GM21390 (cell line): ENCODE measurements around the gene TRIM21.
"Not testable (repeated sequence)": the region's sequence is repeated elsewhere in the genome, so short reads cannot be mapped to it uniquely, and the experiment has no call there.

ENCODE experiments used
- ATAC-seq: cut with Tn5 transposase; IDR thresholded peaks from one replicate; pipeline ENCODE4 v1.9.1; 2021; ENCODE audit not compliant: unreplicated experiment

Gene TRIM21

GRCh38 chr11:4393209-4393857 lies at the start of gene TRIM21:
TSS of gene TRIM21 (minus strand) at chr11:4393702. CDS start at chr11:4390409, 3,293 bp downstream.
- ATAC-seq = peak; percentile 100

GRCh38 chr11:4441515-4441914 lies 48.0 kb upstream of the TRIM21 start:
- no peak for ATAC-seq

GRCh38 chr11:4436411-4436810 lies 42.9 kb upstream of the TRIM21 start:
- no peak for ATAC-seq

- no peak for ATAC-seq
Measured at GRCh38 chr11:4433856-4434255, 40.4 kb upstream of the TRIM21 start.

- ATAC-seq = no peak
Measured at GRCh38 chr11:4430051-4430450, 36.5 kb upstream of the TRIM21 start.

GRCh38 chr11:4418403-4418802 lies 24.9 kb upstream of the TRIM21 start:
- ATAC-seq = no peak

GRCh38 chr11:4416816-4417215 lies 23.3 kb upstream of the TRIM21 start:
- ATAC-seq = no peak

- no peak for ATAC-seq
Measured at GRCh38 chr11:4416306-4416705, 22.8 kb upstream of the TRIM21 start.

- not testable (repeated sequence) for ATAC-seq
Measured at GRCh38 chr11:4406206-4406605, 12.7 kb upstream of the TRIM21 start.

- peak; percentile 14 for ATAC-seq
Measured at GRCh38 chr11:4393858-4394223, 339 bp upstream of the TRIM21 start.

GRCh38 chr11:4388221-4388620 lies 5.3 kb downstream of the TRIM21 start:
- no peak for ATAC-seq

GRCh38 chr11:4385978-4386740 lies 7.3 kb downstream of the TRIM21 start:
- no peak for ATAC-seq

- no peak for ATAC-seq
Measured at GRCh38 chr11:4381901-4382300, 11.6 kb downstream of the TRIM21 start.

GRCh38 chr11:4375431-4376140 lies 17.9 kb downstream of the TRIM21 start:
- no peak for ATAC-seq

- no peak for ATAC-seq
Measured at GRCh38 chr11:4370166-4370565, 23.3 kb downstream of the TRIM21 start.

- ATAC-seq = no peak
Measured at GRCh38 chr11:4368286-4368685, 25.2 kb downstream of the TRIM21 start, which contains the start of gene OR52B4. TSS of gene OR52B4 (minus strand) at chr11:4368386. CDS start at chr11:4368295, 91 bp downstream.

GRCh38 chr11:4348142-4348541 lies 45.4 kb downstream of the TRIM21 start:
- not testable (repeated sequence) for ATAC-seq

- not testable (repeated sequence) for ATAC-seq
Measured at GRCh38 chr11:4345366-4345765, 48.1 kb downstream of the TRIM21 start.
